HG02571 (cell line): Measurements from ENCODE around the gene HOXD12.

ENCODE experiments used
- ATAC-seq: cut with Tn5 transposase; IDR thresholded peaks from one replicate; pipeline ENCODE4 v1.9.1; 2021; ENCODE audit warnings: mild to moderate bottlenecking, moderate library complexity; ENCODE audit not compliant: unreplicated experiment

Gene HOXD12

GRCh38 chr2:176105078-176105729 lies 5.6 kb downstream of the HOXD12 start:
- no peak for ATAC-seq

DNA sequence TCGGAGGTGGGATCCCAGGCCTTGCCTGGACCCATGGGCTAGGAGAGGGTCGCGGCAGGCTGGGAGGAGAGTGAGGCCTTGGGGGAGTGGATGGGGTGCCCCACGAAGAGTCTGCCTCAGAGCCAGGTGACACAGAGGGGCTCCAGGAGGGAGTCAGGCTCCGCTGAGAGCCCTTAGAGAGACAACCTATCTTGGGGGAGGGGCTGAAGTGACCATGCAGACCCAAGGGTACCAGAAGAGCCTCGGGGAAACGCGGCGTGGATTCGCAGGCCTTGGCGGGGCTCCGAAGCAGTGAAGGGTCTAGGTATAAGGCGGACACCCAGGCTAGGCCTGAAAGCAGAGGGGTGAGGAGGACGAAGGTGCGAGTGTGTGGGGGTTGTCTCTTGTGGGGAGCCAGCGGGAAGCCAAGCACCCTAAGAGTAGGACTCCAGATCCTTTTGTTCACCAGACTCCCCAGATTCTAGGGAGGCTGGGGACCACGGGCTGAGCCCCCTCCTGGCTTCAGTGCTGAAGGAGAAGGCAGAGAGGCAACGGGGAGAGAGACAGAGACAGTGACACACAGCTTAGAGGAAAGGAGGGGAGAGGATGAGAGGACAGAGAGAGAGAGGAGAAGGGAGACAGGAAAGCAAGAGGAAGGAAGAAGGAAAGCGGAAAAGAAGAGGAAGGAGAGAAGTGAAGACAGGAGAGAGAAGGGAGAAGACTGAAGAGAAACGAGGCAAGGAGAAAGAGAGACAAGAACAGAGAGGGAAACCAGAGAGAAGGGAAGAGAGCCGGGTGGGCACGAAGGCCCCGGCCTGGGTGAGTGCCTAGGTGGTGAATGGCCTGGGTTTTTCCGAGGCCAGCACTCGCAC lies 6.4 kb downstream of the HOXD12 start:
- no peak for ATAC-seq

DNA sequence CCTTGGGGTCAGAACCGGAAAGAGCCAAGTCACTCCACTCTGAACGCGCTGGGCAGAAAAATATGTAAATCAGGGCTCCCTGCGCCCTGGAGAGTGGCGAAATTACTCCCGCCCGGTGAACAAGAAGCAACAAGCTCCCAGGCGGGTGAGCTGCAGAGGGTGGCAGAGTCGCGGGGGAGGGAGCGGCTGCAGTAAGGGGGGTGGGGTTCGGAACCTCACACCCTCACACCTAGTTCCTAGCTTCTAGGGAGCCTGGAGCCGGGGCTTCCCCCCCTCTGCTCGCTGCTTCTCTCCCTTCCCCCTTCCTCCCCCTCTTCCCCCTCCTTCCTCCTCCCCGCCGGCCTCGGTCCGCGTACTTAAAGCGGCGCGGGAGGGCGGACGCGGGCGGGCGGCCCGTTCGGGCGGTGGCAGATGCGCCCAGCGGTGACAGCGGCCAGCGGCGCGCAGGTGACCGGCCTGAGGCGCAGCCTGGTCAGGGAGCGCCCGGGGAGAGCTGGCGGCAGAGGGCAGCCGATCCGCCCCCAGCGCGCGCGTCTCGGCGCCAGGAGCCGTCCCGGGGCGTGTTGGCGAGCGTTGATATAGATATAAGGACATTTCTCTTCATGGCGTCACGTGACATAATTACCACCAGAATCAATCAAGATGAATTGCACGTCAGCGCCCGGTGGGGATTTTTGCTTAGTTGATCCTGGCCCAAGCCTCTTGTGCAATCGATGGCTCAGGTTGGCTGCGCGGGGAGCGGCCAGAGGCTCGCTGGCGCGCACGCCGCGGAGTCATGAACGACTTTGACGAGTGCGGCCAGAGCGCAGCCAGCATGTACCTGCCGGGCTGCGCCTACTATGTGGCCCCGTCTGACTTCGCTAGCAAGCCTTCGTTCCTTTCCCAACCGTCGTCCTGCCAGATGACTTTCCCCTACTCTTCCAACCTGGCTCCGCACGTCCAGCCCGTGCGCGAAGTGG lies 7.3 kb downstream of the HOXD12 start, which contains the start of gene HOXD11:
Gene HOXD11 (plus strand): TSS at position 700 of the 959 bp plus-strand sequence. CDS start 76 bp downstream, at position 776.
- ATAC-seq, result no peak

DNA sequence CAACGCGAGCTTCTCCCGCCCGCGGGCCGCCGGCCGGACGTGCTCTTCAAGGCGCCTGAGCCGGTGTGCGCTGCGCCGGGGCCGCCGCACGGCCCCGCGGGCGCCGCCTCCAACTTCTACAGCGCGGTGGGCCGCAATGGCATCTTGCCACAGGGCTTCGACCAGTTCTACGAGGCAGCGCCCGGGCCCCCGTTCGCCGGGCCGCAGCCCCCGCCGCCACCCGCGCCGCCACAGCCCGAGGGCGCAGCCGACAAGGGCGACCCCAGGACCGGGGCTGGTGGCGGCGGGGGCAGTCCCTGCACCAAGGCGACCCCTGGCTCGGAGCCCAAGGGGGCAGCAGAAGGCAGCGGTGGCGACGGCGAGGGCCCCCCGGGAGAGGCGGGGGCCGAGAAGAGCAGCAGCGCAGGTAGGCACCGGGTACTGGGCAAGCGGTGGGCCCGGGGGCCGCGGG lies 8.2 kb downstream of the HOXD12 start:
- no peak for ATAC-seq

DNA sequence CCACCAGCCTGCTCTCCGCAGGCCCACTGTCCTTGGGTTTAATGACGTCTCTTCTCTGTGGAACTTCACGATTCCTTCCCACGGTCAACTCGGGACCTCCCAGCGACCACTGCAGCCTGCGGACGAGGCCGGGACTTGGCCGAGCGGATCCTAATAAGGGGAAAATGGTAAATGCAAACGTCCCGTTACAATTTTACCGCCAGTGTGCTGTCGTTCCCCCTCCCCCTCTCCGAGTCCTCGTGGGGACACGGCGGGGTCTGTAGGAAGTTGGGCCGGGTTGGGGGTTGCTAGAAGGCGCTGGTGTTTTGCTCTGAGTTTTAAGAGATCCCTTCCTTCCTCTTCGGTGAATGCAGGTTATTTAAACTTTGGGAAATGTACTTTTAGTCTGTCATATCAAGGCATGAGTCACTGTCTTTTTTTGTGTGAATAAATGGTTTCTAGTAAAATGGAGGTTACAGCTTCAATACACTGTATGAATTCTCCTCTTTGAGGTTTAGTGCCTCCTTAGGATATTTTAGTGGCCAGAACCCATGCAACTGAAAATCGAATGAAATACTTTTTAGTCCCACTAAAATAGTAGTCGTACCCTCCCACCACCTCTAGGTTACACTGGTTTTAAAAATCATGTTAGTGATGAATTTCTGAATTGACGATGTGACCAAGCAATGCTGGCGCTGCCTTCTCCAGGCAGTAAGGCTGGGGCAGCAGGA lies 9.8 kb downstream of the HOXD12 start:
- ATAC-seq, result no peak

GRCh38 chr2:176109946-176110345 lies 10.4 kb downstream of the HOXD12 start:
- ATAC-seq, result no peak

- no peak for ATAC-seq
Observed at GRCh38 chr2:176110415-176111308, 11.1 kb downstream of the HOXD12 start.

DNA sequence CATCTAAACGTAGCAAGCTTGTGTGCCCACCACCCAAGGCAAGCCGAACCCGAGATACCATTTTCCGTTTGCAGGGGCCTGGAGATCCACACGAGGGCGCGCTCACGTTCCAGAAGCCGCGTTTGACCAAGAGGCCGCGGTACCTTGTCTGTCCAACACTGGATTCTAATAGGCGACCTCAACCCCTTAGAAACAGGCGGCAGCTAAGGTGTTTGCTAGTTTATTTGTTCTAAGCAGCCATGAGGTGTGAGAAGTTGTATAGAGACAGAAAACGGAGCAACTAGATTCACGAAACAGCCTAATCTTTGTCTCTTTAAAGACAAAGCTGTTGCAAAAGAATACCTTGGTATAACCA lies 11.7 kb downstream of the HOXD12 start:
- no peak for ATAC-seq

GRCh38 chr2:176111846-176112374 lies 12.3 kb downstream of the HOXD12 start:
- no peak for ATAC-seq

DNA sequence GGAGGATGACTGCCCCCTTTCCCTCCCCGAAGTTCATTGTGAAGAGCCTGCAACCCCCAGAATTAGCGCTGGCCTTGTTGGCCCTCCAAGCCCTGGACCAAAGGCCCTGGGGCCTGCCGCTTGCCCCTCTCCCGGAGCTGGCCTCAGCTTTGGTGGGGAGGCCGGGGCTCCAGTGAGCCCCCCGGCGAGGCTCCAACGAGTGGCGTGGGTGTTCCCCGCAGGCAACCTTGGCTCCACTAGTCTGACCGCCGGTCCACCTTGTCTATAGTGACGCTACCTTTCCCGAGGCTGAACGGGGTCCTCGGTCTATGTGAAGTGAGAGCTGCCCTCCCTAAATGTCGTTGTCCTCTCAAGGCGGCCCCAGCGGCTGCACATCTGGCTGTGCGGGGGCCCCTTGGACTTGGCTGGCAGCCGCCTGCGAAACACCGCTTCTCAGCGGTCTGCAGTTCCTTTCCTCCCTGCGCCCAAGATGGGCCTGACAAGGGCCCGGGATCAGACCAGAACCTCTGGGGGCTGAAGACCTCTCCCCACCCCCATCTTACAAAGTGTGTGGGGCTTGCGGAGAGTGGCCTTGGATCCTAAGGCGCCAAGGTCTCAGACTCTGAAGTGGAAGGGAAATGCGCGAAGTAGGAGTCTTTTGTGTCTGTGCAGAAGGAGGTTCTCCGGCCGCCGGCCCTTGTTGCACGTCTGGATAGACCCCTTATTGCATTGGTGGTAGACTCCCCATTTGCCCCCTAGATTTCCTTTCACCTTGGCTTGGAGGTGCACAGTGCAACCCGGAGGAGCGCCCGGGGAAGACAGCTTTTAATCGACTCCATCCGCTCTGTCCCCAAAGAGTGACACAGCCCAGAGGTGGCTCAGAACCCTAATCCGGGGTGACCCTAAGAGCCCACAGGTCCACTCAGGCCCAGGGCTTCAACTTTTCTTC lies 13.0 kb downstream of the HOXD12 start:
- ATAC-seq, result no peak

GRCh38 chr2:176114120-176114929 lies 14.7 kb downstream of the HOXD12 start:
- ATAC-seq, result no peak

DNA sequence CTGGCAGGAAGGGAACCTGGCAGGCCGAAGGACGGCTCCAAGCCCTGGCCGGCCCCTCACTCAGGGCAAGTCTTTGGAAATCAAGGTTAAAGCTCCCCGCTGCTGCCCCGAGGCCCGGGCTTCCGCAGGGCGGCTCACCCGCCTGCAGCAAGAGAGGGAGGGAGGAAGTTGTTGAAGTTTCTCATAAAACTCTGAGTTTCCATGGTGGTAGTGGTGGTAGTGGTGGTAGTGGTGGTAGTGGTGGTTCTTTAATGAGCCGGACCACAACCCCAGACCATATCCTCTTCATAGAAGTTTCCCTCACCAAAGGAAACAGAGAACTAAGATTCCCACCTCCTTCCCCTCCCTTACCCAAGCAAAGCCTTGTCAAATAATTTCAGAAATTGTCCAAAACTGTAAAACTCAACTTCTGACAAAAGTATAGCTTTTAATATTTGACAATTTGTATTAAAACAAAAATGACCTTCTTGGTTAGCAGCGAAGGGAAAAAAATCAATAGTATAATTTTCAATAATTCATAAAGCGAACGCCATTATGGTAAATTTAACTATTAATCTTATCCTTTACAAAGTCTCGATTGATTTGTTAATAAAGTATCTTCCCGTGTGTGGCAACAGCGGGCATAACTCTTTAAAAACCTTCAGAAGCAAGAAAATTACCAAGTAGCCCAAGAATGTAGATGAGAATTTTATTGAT lies 15.5 kb downstream of the HOXD12 start:
- no peak for ATAC-seq

GRCh38 chr2:176115883-176116813 lies 16.6 kb downstream of the HOXD12 start, which contains the start of gene HOXD10:
HOXD10 (plus strand) TSS chr2:176116778; CDS start chr2:176116834, 56 bp downstream.
- ATAC-seq, result no peak

GRCh38 chr2:176117162-176117822 lies 17.7 kb downstream of the HOXD12 start:
- ATAC-seq, result no peak

- ATAC-seq, result no peak
Observed at GRCh38 chr2:176117823-176118371, 18.3 kb downstream of the HOXD12 start.
